ENCODE data around the gene SERPINE1.
"Not testable (repeated sequence)": the region's sequence is repeated elsewhere in the genome, so short reads cannot be mapped to it uniquely, and the experiment has no call there.

Gene SERPINE1

DNA sequence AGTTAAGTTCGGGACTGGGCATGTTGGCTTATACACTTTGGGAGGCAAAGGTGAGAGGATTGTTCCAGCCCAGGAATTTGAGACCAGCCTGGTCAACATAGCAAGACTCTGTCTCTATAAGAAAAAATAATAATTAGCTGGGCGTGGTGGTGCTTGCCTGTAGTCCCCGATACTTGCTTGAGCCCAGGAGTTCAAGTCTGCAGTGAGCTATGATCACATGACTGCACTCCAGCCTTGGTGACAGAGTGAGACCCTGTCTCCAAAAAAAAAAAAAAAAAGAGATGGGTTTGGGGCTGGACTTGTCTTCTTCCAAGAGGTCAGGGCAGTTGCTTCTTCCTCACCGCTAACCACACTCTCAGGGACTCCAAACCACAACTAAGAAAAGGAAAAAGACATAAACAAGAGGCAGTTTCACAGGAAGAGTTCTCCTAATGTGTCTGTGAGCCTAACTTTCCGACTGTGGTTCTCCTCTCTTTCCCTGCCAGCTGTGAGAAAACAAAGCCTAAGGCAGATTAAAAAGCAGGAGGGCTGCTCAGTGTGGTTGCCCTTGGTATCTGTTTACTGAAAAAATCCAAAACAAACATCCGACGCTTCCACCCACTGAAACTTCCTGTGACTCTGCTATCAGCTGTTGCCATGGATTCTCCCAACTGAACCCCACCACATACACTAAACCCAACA, 2.4 kb upstream of the SERPINE1 start:
- peak; percentile 46 for DNase-seq

DNA sequence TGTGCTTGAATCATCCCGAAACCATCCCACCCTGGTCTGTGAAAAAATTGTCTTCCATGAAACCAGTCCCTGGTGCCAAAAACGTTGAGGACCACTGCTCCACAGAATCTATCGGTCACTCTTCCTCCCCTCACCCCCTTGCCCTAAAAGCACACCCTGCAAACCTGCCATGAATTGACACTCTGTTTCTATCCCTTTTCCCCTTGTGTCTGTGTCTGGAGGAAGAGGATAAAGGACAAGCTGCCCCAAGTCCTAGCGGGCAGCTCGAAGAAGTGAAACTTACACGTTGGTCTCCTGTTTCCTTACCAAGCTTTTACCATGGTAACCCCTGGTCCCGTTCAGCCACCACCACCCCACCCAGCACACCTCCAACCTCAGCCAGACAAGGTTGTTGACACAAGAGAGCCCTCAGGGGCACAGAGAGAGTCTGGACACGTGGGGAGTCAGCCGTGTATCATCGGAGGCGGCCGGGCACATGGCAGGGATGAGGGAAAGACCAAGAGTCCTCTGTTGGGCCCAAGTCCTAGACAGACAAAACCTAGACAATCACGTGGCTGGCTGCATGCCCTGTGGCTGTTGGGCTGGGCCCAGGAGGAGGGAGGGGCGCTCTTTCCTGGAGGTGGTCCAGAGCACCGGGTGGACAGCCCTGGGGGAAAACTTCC, 784 bp upstream of the SERPINE1 start:
- DNase-seq: peak; percentile 72

DNA sequence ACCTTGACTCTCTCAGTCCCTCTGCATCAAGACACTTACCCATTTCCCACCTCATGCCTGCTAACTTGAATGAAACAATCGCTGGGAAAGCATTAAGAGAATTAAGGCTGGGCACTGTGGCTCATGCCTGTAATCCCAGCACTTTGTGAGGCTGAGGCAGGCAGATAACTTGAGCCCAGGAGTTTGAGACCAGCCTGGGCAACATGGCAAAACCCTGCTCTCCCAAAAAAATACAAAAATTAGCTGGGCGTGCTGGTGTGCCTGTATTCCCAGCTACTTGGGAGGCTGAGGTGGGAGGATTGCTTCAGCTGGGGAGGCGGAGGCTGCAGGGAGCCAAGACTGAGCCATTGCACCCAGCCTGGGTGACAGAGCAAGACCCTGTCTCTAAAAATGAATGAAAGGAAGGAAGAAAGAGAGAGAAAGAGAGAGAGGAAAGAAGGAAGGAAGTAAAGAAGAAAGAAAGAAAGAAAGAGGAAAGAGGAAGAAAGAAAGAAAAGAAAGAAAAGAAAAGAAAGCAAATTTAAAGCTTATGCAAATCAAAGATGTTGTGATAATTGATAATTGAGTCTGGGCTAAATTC, 646 bp downstream of the SERPINE1 start:
- no peak for DNase-seq

DNA sequence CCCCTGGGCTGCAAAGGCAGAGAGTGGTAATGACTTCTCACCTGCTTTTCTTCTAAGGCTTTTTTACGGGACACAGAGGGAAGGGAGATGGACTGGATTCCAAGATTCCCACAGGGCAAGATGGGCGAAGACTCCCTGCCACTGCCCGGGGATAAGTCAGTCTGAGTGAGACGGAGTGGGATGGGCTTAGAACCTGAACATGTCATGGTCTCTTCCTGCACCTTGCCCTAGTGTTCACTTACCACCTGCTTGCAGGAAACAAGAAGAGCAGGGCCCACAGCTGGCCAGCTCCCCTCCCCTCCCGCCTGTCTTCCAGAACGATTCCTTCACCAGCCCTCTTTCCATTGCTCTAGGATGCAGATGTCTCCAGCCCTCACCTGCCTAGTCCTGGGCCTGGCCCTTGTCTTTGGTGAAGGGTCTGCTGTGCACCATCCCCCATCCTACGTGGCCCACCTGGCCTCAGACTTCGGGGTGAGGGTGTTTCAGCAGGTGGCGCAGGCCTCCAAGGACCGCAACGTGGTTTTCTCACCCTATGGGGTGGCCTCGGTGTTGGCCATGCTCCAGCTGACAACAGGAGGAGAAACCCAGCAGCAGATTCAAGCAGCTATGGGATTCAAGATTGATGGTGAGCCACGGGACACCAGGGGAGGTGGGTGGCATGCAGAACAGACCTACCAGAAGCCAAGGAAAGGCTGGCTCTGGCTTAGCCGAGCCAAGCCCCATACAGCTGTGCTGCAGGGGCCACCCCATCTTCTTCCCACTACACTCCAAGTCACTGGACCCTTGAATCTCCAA, 1.3 kb downstream of the SERPINE1 start:
- DNase-seq: no peak

DNA sequence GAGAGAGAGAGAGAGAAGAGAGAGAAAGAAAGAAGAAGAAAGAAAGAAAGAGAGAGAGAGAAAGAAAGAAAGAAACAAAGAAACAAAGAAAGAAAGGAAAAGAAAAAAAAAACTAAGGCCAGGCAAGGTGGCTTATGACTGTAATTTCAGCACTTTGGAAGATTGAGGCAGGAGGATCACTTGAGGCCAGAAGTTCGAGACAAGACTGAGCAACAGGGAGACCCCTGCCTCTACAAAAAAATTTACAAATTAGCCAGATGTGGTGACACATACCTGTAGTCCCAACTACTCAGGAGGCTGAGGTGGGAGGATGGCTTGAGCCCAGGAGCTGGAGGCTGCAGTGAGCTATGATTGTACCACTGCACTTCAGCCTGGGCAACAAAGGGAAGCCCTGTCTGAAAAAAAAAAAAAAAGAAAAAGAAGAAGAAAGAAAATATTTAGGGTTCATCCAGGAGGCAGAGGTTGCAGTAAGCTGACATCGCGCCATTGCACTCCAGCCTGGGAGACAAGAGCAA, 2.8 kb downstream of the SERPINE1 start:
- DNase-seq: no peak

DNA sequence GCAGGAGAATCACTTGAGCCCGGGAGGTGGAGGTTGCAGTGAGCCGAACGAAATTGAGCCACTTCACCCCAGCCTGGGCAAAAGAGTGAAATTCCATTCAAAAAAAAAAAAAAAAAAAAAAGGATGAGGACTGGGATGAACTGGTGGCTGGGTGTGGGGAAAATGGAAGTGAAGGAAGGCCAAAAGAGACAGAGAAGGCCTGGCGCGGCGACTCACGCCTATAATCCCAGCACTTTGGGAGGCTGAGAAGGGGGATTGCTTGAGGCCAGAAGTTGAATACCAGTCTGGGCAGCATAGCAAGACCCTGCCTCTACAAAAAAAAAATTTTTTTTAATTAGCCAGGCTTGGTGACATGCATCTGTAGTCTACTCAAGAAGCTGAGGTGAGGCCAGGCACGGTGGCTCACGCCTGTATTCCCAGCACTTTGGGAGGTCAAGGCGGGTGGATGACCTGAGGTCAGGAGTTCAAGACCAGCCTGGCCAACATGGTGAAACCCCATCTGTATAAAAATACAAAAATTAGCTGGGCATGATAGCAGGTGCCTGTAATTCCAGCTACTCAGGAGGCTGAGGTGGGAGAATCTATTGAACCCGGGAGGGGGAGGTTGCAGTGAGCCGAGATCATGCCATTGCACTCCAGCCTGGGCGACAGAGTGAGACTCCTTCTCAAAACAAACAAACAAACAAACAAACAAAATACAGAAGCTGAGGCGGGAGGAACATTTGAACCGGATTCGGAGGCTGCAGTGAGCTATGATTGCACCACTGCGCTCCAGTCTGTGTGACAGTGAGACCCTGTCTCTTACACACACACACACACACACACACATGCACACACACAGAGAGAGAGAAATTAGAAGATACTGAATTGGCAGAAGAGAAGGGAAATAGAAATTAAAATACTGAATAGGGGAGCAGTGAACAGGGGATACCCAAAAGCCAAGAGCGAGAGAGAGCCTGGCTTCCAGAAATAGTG, 6.0 kb downstream of the SERPINE1 start:
- not testable (repeated sequence) for DNase-seq

DNA sequence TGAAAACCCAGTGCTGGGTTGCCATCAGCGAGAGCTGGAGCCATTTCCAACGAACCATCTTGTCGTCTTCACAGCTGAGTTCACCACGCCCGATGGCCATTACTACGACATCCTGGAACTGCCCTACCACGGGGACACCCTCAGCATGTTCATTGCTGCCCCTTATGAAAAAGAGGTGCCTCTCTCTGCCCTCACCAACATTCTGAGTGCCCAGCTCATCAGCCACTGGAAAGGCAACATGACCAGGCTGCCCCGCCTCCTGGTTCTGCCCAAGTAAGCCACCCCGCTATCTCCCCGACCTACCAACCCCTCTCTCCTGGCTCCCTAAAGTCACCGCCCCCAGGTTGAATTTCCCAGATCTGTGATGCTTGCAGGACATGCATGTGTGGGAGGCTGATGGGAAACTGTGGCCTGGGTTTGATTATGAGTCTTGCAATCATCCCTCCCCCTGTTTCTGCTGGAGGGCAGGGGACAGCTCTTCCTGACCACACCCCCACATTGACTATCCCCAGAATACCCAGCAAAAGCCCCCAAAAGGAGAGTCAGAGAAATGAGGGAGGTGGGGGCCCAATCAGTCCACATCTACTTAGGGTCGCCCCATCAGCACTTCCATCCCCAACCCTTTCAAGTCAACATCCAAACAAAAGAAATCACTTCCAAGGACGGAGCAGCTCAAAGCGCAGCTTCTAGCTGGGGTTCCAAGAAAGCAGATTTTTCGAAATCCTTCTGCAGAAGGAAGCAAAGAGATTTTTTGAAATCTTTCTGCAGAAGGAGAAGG, 6.9 kb downstream of the SERPINE1 start:
- no peak for DNase-seq

DNA sequence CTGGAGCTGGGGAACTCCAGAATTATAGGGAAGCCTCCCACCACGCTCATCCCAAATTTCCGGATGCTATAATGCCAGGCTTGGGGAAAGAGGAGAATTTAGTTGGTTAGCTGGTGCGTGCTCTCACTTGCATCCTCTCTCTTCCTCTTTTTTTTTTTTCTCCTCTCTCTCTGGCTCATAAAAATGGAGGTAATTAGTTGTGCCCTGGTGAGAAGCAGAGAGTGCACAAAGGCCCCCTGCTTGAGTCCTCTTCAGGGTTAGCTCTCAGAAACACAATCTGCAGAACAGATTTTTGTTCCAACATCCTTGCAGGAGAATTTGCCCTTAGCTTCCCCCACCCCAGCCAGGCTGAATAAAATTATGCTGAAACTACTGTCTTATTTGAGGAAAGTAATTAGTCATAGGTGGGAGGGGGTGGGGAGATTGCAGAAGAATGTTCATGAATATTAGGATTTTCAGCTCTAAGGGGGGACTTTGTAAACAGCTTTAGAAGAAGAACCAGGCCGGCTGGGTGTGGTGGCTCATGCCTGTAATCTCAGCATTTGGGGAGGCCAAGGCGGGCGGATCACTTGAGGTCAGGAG, 7.6 kb downstream of the SERPINE1 start:
- DNase-seq: no peak

DNA sequence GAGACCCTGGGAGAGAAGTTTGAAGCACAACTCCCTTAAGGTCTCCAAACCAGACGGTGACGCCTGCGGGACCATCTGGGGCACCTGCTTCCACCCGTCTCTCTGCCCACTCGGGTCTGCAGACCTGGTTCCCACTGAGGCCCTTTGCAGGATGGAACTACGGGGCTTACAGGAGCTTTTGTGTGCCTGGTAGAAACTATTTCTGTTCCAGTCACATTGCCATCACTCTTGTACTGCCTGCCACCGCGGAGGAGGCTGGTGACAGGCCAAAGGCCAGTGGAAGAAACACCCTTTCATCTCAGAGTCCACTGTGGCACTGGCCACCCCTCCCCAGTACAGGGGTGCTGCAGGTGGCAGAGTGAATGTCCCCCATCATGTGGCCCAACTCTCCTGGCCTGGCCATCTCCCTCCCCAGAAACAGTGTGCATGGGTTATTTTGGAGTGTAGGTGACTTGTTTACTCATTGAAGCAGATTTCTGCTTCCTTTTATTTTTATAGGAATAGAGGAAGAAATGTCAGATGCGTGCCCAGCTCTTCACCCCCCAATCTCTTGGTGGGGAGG, 10.8 kb downstream of the SERPINE1 start:
- DNase-seq: no peak

DNA sequence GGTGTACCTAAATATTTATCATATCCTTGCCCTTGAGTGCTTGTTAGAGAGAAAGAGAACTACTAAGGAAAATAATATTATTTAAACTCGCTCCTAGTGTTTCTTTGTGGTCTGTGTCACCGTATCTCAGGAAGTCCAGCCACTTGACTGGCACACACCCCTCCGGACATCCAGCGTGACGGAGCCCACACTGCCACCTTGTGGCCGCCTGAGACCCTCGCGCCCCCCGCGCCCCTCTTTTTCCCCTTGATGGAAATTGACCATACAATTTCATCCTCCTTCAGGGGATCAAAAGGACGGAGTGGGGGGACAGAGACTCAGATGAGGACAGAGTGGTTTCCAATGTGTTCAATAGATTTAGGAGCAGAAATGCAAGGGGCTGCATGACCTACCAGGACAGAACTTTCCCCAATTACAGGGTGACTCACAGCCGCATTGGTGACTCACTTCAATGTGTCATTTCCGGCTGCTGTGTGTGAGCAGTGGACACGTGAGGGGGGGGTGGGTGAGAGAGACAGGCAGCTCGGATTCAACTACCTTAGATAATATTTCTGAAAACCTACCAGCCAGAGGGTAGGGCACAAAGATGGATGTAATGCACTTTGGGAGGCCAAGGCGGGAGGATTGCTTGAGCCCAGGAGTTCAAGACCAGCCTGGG, 11.4 kb downstream of the SERPINE1 start:
- DNase-seq: peak; percentile 97

DNA sequence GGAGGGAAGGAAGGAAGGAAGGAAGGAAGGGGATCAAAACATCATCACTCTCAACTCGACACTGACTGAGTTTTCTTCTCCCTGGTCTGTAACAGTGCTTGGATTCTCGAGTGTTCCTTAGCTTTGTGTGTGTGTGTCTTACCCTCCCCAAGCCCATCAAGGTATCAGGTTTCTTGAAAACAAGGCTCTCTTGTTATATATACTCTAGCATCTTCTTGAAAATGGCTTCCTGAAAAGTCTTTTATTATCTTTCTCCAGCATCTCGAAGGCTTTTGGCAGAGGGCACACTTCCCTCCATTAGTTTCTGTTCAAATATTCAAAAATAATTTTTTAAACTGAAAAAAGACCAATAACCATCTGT, 13.4 kb downstream of the SERPINE1 start:
- no peak for DNase-seq

DNA sequence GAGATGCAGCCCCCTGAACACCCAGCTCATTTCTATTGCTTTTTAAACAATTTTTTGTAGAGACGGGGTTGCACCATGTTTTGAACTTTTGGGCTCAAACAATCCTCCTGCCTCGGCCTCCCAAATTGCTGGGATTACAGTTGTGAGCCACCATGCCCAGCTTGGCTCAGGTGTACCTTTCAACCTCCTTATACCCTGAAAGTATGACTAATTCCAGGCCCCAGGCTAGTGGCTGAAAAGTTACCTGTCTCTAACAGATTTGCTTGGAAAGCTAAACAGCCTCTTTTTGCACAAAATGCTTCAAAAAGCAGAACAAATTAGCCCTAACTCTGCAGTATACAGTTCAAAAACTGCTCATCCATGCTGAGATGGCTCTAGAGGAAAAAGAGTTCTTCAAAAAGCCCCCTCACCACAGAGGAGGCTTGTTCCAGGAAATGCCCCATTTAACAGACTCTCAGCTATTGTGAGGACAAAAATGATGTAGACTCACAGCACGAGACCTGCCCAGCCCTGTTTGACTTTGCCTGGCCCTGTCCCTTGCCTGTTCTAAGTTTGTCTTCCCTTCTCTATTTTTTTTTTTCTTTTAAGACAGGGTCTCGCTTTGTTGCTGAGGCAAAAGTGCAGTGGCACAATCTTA, 14.0 kb downstream of the SERPINE1 start:
- no peak for DNase-seq

DNA sequence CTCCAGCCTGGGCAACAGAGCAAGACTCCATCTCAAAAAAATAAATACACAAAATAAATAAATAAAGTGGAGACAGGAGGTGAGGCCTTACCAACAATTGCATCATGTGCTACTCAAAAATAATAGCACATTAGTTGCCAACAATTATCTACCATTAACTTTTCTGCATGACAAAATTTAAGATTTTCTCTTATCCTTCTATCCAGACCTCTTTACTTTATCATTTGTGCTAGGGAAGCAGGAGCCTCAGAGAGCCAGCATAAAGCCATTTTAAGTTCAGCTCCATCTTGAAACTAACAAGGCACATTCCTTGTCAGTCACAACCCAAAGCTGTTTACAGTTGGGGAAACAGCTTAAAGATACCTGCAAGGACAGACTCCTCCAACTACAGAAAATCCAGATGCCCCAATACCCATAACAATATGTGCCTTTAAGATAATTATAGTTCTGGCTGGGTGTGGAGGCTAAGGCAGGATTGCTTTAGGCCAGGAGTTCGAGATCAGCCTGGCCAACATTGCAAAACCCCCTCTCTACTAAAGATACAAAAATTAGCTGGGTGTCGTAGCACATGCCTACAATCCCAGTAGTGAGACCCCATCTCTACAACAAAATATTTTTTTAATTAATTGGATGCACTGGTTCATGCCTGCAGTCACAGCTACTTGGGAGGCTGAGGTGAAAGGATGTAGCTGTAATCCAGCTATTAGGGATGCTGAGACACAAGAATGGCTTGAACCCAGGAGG, 25.2 kb downstream of the SERPINE1 start:
- DNase-seq: no peak

DNA sequence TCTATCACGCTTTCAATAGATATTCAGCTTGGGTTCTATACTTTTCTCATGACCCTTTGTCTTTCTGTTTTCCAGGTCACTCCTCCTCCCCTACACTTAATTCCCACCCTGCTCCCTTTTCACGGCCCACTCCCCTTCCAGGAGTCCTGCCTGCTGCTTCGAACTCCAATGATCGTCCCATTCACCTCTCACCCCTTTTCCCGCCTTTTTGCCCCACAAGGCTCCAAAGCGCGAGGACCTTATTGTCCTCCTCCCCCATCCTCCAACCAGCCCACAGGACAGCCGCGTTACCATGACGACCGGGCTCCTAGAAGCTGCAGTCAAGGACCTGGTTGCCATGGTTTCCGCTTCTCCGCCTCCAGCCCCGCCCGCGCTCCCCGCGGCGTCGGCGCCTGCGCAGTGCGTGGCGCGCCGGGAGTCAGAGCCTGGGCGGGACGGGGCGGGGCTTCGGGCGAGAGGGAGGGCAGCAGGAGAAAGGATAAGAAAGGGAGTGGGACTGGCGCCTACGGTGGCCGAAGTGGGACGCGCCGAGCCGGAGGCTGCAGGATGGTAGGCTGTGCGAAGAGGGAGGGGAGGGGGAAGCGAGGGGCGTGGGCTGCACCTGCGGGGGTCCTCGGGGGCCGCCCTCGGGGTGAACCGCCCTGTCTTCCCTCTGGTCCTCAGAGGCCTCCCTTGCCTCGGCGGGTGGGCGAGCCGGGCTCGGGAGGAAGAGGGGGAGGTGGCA, 27.2 kb downstream of the SERPINE1 start, which contains the start of gene AP1S1:
AP1S1 (plus strand) TSS at position 508 of the 724 bp plus-strand sequence; CDS start at position 547, 39 bp downstream.
- DNase-seq: peak; percentile 97

DNA sequence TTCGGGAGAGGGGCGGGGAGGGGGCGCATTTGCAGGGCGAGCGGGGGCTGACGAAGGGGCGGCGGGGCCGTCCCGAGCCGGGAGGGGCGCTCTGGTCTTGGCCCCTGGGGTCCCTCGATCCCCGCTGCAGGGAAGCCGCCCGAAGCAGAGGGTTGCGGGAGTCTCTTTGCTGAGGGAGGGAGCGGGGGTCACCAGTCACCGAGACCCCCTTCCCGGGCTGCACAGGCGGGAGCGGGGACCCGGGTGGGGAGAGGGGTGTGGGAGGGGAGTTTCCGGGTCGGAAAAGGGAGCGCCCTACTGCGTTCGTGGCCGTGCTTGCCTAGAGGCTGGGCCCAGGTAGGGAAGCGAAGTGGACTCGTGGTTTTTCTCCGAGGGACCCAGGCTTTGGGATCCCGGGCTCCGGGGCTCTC, 27.8 kb downstream of the SERPINE1 start:
- no peak for DNase-seq

DNA sequence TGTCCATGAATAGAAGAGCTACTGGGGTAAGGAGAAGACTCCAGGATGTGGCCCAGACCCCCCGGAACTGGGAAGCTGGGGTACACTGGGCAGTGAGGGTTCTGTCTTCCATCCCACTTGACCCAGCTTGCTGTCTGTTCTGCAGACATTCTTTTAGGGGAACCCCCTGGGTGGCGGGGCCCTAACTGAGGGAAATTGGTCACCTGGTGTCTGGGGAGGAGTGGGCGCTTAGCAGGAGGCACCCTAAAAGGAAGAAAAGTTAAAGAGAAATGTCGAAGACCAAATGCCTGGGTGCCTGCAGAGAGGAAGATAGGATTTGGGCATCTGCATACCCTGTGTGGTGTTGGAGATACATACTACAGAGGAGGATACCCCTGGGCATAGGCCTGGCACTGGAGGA, 28.4 kb downstream of the SERPINE1 start:
- DNase-seq: no peak

DNA sequence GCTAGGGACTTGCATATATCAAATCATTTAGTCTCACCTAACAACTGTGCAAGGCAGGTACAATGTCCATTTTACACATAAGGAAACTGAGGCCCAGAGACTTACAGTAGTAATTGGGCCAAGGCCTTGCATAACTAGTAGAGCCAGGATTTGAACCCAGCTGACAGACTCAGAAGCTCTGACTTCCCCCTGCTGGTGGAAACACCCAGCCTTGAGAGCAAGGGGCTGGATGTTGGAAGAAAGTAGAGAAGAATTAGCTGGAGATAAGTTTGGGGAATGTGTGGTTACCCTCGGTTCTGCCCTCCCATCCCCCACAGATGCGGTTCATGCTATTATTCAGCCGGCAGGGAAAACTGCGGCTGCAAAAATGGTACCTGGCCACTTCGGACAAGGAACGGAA, 29.4 kb downstream of the SERPINE1 start:
- no peak for DNase-seq

Measured in hematopoietic multipotent progenitor cell treated with erythropoietin and hydrocortisone succinate and interleukin-3 and kit ligand, for 6 days (in vitro differentiated cells).